SJSA1 (cell line): ENCODE measurements around the gene GRHL1. TPM values are rescaled to one million over a fixed set of nuclear protein-coding genes. Genes with fewer than 3 reads are reported as not detected.
A peak's percentile ranks its signal among the peaks of the same experiment; 100 is the strongest.

Experiments
- DNase-seq, 2 experiments: peaks; one replicate each; pipeline ENCODE4 v3.0.0-alpha.2; 2015 to 2020; ENCODE audit warnings: low spot score in 2 of 2, low read depth in 1 of 2
- H3K27ac ChIP-seq: fragments of 250-450 bp; sonication (Bioruptor Pico); 2 replicates; pipeline ENCODE4 v1.5.1; 2020; ENCODE audit warnings: mild to moderate bottlenecking, moderate library complexity
- H3K27me3 ChIP-seq: fragments of 250-450 bp; sonication (Bioruptor Pico); replicated peaks from 2 replicates; pipeline ENCODE4 v1.5.1; 2020; ENCODE audit warnings: mild to moderate bottlenecking, moderate library complexity
- H3K36me3 ChIP-seq: fragments of 250-450 bp; sonication (Bioruptor Pico); 2 replicates; pipeline ENCODE4 v1.5.1; 2020; ENCODE audit warnings: mild to moderate bottlenecking
- H3K4me1 ChIP-seq: fragments of 250-450 bp; sonication (Bioruptor Pico); replicated peaks from 2 replicates; pipeline ENCODE4 v1.6.1; 2021; ENCODE audit warnings: mild to moderate bottlenecking
- H3K4me3 ChIP-seq: fragments of 250-450 bp; sonication (Bioruptor Pico); 2 replicates; pipeline ENCODE4 v1.5.1; 2020; ENCODE audit warnings: mild to moderate bottlenecking
- H3K9me3 ChIP-seq: fragments of 250-450 bp; sonication (Bioruptor Pico); replicated peaks from 2 replicates; pipeline ENCODE4 v1.5.1; 2020; ENCODE audit warnings: mild to moderate bottlenecking
- total RNA-seq: library from RNA; depleted of rRNA; stranded (reverse); fragments of >200 nt; shearing (Covaris generic); gene quantifications from 2 replicates; pipeline ENCODE4 v1.2.3, GENCODE V29; 2014

GRHL1 gene
- total RNA-seq, 1 experiment from 2014 or later: 2.3 TPM

DNA sequence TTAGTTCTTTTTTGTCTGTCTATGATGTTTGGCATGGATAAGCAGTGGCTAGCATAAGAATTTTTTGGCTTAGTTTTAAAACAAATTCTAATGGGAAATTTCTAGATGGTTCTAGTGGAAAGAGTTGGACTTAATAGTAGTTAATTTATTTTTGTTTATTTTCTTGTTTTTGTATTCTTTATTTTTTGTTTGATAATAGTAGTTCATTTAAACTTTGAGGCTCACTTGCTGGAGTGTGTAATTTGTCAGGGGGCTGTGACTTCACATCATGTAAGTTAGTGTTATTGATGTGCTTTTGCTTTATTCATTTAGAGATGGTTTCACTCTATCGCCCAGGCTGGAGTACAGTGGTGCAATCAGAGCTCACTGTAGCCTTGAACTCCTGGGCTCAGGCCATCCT, 48.2 kb downstream of the GRHL1 start:
- no peaks in the 10 kb centered on the region for H3K9me3 ChIP-seq
- no peaks in the 10 kb centered on the region for H3K4me1 ChIP-seq
- H3K4me3 ChIP-seq: no peak overlapping the region
- no peaks in the 10 kb centered on the region for H3K36me3 ChIP-seq
- no peaks in the 10 kb centered on the region for H3K27me3 ChIP-seq
- DNase-seq: no peak
- no peak overlapping the region for H3K27ac ChIP-seq

DNA sequence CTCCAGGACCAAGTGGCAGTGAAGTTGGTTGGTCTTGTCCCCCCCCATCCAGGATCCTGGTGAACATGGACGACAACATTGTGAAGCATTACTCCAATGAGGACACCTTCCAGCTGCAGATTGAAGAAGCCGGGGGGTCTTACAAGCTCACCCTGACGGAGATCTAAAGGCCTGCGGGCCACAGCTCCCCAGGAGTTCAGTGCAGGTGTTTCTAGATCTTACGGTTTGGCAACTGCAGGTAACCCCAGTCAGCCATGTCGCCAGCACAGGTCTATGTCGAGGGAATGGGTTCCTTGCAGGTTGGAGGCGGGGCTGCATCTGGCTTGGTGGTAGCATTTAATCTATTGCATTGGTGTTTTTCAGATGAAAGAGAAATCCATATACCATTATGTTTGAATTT, 49.0 kb downstream of the GRHL1 start:
- H3K4me3 ChIP-seq: no peak overlapping the region
- H3K9me3 ChIP-seq: no peaks in the 10 kb centered on the region
- H3K4me1 ChIP-seq: no peaks in the 10 kb centered on the region
- H3K36me3 ChIP-seq: no peaks in the 10 kb centered on the region
- no peaks in the 10 kb centered on the region for H3K27me3 ChIP-seq
- DNase-seq: no peak
- no peak overlapping the region for H3K27ac ChIP-seq

DNA sequence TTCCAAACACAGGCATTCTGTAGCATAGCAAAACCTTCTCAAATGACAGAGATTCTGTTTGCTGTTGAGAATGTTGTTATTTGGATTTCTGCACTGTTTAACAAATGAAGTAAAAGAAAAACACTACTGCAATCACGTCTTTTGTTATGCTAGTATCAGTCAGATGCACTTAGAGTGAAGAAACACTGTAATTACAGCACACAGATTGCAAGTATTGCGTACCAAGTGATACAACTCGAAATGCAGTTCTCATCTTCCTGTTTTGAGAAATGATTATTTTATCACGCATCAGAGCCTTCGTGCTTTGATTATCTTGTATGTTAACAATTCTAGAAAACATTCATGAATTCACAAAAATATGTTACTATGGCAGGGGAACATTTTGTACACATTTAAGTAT, 50.1 kb downstream of the GRHL1 start:
- no peak overlapping the region for H3K27ac ChIP-seq
- DNase-seq: no peak
- H3K4me1 ChIP-seq: peaks cover 1% of the 10 kb centered on the region
- H3K9me3 ChIP-seq: no peaks in the 10 kb centered on the region
- H3K36me3 ChIP-seq: no peaks in the 10 kb centered on the region
- no peaks in the 10 kb centered on the region for H3K27me3 ChIP-seq
- no peak overlapping the region for H3K4me3 ChIP-seq

GRCh38 chr2:10002109-10002508, 50.6 kb downstream of the GRHL1 start:
- no peaks in the 10 kb centered on the region for H3K9me3 ChIP-seq
- peaks cover 7% of the 10 kb centered on the region for H3K4me1 ChIP-seq
- no peak for DNase-seq
- no peaks in the 10 kb centered on the region for H3K27me3 ChIP-seq
- no peaks in the 10 kb centered on the region for H3K36me3 ChIP-seq
- no peak overlapping the region for H3K4me3 ChIP-seq
- H3K27ac ChIP-seq: no peak overlapping the region

- H3K4me3 ChIP-seq: no peak overlapping the region
- H3K9me3 ChIP-seq: no peaks in the 10 kb centered on the region
- peaks cover 11% of the 10 kb centered on the region for H3K4me1 ChIP-seq
- H3K27me3 ChIP-seq: no peaks in the 10 kb centered on the region
- no peaks in the 10 kb centered on the region for H3K36me3 ChIP-seq
- no peak for DNase-seq
- no peak overlapping the region for H3K27ac ChIP-seq
Measured at GRCh38 chr2:10002681-10003080, 51.2 kb downstream of the GRHL1 start.

- no peaks in the 10 kb centered on the region for H3K27me3 ChIP-seq
- peaks cover 19% of the 10 kb centered on the region for H3K4me1 ChIP-seq
- H3K36me3 ChIP-seq: no peaks in the 10 kb centered on the region
- H3K27ac ChIP-seq: no peak overlapping the region
- no peaks in the 10 kb centered on the region for H3K9me3 ChIP-seq
- H3K4me3 ChIP-seq: no peak overlapping the region
- DNase-seq: no peak
Measured at GRCh38 chr2:10003206-10004125, 52.0 kb downstream of the GRHL1 start.

GRCh38 chr2:10004401-10004800, 52.9 kb downstream of the GRHL1 start:
- no peaks in the 10 kb centered on the region for H3K36me3 ChIP-seq
- peaks cover 29% of the 10 kb centered on the region for H3K4me1 ChIP-seq
- no peaks in the 10 kb centered on the region for H3K9me3 ChIP-seq
- H3K27me3 ChIP-seq: no peaks in the 10 kb centered on the region
- no peak overlapping the region for H3K27ac ChIP-seq
- no peak overlapping the region for H3K4me3 ChIP-seq
- no peak for DNase-seq

DNA sequence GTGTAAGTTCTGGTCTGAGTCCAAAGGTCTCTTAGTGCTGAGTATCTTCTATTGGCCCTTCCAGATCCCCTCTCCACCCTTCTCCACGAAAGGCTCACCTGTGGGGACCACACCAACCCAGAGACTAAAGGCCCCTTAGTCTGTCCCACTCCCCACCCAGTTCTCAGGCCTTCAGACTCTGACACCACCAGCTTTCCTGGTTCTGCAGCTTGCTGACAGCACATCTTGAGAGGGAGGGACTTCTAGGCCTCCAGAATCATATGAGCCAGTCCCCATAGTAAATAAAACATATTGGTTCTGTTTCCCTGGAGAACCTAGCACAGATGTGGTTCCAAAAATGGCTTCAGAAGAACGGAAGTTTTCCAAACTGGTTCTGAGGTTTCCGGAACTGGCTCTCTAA, 53.3 kb downstream of the GRHL1 start:
- DNase-seq: no peak
- H3K9me3 ChIP-seq: no peaks in the 10 kb centered on the region
- no peaks in the 10 kb centered on the region for H3K36me3 ChIP-seq
- no peak overlapping the region for H3K27ac ChIP-seq
- peaks cover 33% of the 10 kb centered on the region for H3K4me1 ChIP-seq
- no peaks in the 10 kb centered on the region for H3K27me3 ChIP-seq
- no peak overlapping the region for H3K4me3 ChIP-seq

DNA sequence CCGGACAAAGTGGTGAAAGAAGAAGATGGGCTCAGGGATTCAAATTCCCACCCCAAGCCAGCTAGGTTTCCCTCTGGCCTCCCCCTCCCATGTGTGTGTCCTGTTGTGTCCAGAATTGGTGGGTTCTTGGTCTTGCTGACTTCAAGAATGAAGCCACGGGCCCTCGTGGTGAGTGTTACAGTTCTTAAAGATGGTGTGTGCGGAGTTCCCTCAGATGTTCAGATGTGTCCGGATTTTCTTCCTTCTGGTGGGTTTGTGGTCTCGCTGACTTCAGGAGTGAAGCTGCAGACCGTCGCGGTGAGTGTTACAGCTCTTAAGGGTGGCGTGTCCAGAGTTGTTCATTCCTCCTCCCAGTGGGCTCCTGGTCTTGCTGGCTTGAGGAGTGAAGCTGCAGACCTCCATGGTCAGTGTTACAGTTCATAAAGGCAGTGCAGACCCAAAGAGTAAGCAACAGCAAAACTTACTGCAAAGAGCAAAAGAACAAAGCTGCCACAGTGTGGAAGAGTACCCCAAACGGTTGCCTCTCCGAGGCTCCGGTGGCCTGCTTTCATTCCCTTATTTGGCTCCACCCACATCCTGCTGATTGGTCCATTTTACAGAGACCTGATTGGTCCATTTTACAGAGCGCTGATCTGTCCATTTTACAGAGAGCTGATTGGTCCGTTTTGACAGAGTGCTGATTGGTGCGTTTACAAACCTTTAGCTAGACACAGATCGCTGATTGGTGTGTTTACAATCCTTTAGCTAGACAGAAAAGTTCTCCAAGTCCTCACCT, 54.2 kb downstream of the GRHL1 start:
- no peak for DNase-seq
- H3K27ac ChIP-seq: no peak overlapping the region
- no peaks in the 10 kb centered on the region for H3K27me3 ChIP-seq
- no peaks in the 10 kb centered on the region for H3K36me3 ChIP-seq
- H3K4me1 ChIP-seq: peaks cover 38% of the 10 kb centered on the region
- no peaks in the 10 kb centered on the region for H3K9me3 ChIP-seq
- no peak overlapping the region for H3K4me3 ChIP-seq

- Histone ChIP-seq H3K9me3 (no peaks in the 10 kb centered on the region), H3K27me3 (no peaks in the 10 kb centered on the region), H3K4me1 (peaks cover 38% of the 10 kb centered on the region)
Measured at GRCh38 chr2:10006236-10007161, 55.0 kb downstream of the GRHL1 start.

DNA sequence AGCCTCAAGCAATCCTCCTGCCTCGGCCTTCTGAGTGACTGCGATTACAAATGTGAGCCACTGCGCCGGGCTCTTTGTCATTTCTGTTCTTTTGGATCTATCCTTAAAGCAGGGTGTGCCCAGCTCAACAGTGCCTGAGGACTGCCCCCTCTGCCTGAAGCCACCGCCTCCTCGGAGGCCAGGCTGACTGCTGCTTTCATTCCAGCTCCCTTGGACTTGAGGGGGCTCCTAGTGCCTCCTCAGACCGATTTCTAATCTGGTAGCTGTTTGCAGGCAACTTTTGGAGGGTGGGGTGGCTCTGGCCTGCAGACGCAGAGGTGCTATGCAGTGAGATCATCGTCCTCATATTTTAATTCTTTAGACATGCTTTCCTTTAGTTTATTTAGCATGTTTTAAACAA, 55.9 kb downstream of the GRHL1 start:
- no peak for DNase-seq
- peak overlapping the region; percentile 18 for H3K27ac ChIP-seq

More at GRCh38 chr2:10006236-10007161, 55.0 kb downstream of the GRHL1 start:
- no peaks in the 10 kb centered on the region for H3K36me3 ChIP-seq
- peak in 1 of 2 experiments; percentile 22 for DNase-seq
- H3K4me3 ChIP-seq: no peak overlapping the region
- no peak overlapping the region; the same call in 1 of the 2 replicates for H3K27ac ChIP-seq

DNA sequence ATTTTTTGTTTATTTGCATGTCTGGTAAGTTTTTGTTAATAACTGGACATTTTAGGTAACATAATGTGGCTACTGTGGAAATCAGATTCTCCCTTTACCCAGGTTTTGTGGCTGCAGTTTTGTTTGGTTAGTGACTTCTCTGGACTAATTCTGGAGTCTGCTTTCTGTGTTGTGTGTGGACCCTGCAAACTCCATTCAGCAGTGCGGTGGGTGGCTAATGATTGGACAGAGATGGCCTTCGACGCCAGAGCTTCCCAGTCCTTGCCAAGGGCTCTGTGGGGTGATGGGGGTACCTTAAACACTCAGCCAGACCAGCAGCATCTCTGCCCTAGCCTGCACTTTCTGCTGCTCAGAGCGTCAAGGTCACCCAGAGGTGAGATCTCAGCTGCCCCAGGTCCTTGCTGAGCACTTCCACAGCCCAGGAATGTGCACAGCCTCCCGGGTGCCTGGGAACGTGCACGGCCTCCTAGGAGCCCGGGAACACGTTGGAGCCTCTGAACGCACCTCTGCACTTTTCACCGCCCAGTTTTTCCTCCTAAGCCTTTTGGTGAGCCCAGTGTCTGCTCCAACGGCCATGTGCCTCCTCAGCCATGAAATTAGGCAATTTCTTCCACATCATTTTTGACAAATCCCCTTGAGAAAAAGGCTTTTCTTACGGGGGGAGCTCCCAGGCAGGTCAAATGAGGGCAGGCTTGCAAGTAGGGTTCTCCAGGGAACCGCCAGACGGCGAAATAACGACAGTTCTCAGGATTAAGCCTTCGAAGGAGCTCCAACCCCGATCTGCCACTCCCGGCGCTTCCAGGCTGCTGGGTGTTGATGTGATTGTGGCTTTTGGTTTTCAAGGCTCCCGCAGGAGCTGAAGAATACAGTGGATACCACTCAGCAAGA, 56.7 kb downstream of the GRHL1 start:
- H3K36me3 ChIP-seq: no peaks in the 10 kb centered on the region
- no peaks in the 10 kb centered on the region for H3K9me3 ChIP-seq
- H3K4me1 ChIP-seq: peaks cover 38% of the 10 kb centered on the region
- H3K4me3 ChIP-seq: no peak overlapping the region
- H3K27me3 ChIP-seq: no peaks in the 10 kb centered on the region
- peak overlapping the region; percentile 18 for H3K27ac ChIP-seq
- DNase-seq: peak; percentile 78 to 81

More for the DNA sequence above, 55.9 kb downstream of the GRHL1 start:
- no peaks in the 10 kb centered on the region for H3K27me3 ChIP-seq
- H3K9me3 ChIP-seq: no peaks in the 10 kb centered on the region
- peaks cover 38% of the 10 kb centered on the region for H3K4me1 ChIP-seq
- no peaks in the 10 kb centered on the region for H3K36me3 ChIP-seq
- H3K4me3 ChIP-seq: no peak overlapping the region
